ENCODE measurements around the gene HIVEP3.

Gene HIVEP3

DNA sequence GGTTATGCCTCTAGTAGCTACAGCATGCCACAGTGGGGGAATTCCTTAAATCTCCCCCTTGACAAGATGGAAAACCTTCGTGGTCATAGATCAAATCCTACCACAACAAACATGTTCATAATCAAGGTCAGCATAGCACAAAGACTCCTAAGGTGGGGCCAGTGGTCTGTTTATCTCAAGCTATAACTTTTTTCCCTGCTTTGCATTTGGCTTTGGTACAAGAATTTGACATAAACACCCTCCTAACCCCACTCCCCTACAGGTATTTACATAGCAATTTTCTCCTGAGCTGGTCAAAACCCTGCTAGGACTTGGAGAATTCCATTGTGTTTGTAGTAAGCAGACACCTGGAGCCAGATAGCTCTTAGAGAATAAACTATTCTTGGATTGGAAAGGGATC, 58.5 kb downstream of the HIVEP3 start:
- H3K4me3 ChIP-seq (ENCODE audit: low read length, poor library complexity, severe bottlenecking), result no peak overlapping the region
- no peaks in the 10 kb centered on the region for H3K36me3 ChIP-seq (ENCODE audit: insufficient read depth, low read length)
- H3K9ac ChIP-seq (ENCODE audit: low read depth, low read length, poor library complexity, severe bottlenecking), result no peak overlapping the region
- TF ChIP-seq, protein P1, sequence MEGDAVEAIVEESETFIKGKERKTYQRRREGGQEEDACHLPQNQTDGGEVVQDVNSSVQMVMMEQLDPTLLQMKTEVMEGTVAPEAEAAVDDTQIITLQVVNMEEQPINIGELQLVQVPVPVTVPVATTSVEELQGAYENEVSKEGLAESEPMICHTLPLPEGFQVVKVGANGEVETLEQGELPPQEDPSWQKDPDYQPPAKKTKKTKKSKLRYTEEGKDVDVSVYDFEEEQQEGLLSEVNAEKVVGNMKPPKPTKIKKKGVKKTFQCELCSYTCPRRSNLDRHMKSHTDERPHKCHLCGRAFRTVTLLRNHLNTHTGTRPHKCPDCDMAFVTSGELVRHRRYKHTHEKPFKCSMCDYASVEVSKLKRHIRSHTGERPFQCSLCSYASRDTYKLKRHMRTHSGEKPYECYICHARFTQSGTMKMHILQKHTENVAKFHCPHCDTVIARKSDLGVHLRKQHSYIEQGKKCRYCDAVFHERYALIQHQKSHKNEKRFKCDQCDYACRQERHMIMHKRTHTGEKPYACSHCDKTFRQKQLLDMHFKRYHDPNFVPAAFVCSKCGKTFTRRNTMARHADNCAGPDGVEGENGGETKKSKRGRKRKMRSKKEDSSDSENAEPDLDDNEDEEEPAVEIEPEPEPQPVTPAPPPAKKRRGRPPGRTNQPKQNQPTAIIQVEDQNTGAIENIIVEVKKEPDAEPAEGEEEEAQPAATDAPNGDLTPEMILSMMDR (conservative IDR thresholded peaks at IDR 0.05; ENCODE audit: low read length), result no peak
- TF ChIP-seq EZH2phosphoT487 (IDR thresholded peaks at IDR 0.05; ENCODE audit: borderline replicate concordance), result no peak
- no peak overlapping the region for H3K4me2 ChIP-seq (ENCODE audit: low read depth, low read length, poor library complexity, severe bottlenecking)
- no peaks in the 10 kb centered on the region for H3K27me3 ChIP-seq (ENCODE audit: insufficient read depth, low read length, poor library complexity, severe bottlenecking)
- no peaks in the 10 kb centered on the region for H3K79me2 ChIP-seq (ENCODE audit: insufficient read depth, low read length)
- peaks cover 15% of the 10 kb centered on the region for H3K4me1 ChIP-seq (ENCODE audit: insufficient read depth, low read length, poor library complexity, severe bottlenecking)
- no peaks in the 10 kb centered on the region for H3K9me3 ChIP-seq (ENCODE audit: insufficient read depth, low read depth, low read length)
- no peaks in the 10 kb centered on the region for H4K20me1 ChIP-seq (ENCODE audit: insufficient read depth, low read length, poor library complexity, severe bottlenecking)
- H3F3A ChIP-seq (ENCODE audit: low read depth), result no peaks in the 10 kb centered on the region
- no peaks in the 10 kb centered on the region for H3K9me2 ChIP-seq (replicated peaks; ENCODE audit: low read depth, low read length)
- H2AFZ ChIP-seq (ENCODE audit: low read length), result no peak overlapping the region

DNA sequence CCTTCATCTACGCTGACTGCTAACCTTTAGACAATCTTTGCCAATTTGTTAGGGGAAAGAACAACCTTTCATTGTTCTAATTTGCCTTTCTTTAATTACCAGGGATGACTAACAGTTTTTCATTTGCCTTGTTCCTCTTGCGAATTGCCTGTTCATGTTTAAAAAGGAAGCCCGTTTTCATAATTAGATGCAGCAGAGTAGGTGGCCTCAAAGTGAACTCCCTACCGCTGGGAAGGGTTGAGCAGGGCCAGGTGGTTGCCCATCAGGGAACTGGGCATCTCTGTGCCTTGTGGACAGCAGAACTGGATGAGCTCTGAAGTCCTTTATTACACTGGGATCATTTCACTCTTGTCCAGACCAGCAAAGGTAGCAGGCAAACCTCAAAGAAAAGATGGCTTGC, 59.0 kb downstream of the HIVEP3 start:
- H3K79me2 ChIP-seq (ENCODE audit: insufficient read depth, low read length), result no peaks in the 10 kb centered on the region
- H3K9me3 ChIP-seq (ENCODE audit: insufficient read depth, low read depth, low read length), result no peaks in the 10 kb centered on the region
- H3K4me1 ChIP-seq (ENCODE audit: insufficient read depth, low read length, poor library complexity, severe bottlenecking), result peaks cover 11% of the 10 kb centered on the region
- no peak overlapping the region for H3K4me2 ChIP-seq (ENCODE audit: low read depth, low read length, poor library complexity, severe bottlenecking)
- no peaks in the 10 kb centered on the region for H3K27me3 ChIP-seq (ENCODE audit: insufficient read depth, low read length, poor library complexity, severe bottlenecking)
- H4K20me1 ChIP-seq (ENCODE audit: insufficient read depth, low read length, poor library complexity, severe bottlenecking), result no peaks in the 10 kb centered on the region
- no peaks in the 10 kb centered on the region for H3F3A ChIP-seq (ENCODE audit: low read depth)
- no peaks in the 10 kb centered on the region for H3K9me2 ChIP-seq (replicated peaks; ENCODE audit: low read depth, low read length)
- no peak overlapping the region for H3K9ac ChIP-seq (ENCODE audit: low read depth, low read length, poor library complexity, severe bottlenecking)
- no peak overlapping the region for H2AFZ ChIP-seq (ENCODE audit: low read length)
- no peak overlapping the region for H3K4me3 ChIP-seq (ENCODE audit: low read length, poor library complexity, severe bottlenecking)
- no peak for TF ChIP-seq EZH2phosphoT487 (IDR thresholded peaks at IDR 0.05; ENCODE audit: borderline replicate concordance)
- TF ChIP-seq, protein P1 (conservative IDR thresholded peaks at IDR 0.05; ENCODE audit: low read length), result no peak
- H3K36me3 ChIP-seq (ENCODE audit: insufficient read depth, low read length), result no peaks in the 10 kb centered on the region

DNA sequence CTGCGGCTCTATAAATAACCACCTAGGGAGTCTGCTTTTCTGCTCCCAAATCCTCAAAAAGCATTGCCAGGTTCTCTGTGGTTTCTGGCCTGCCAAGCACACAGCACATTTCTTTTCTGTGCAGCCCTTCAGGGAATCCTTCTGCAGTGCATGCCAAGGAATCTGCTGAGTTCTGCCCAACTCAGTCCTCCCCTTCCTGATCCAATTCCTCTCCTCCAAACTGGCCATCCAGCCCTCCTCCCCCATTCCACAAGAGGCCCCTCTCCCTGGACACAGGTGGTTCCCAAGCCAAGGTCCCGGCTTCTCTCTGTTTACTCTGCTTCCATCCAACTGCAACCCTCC, 61.8 kb downstream of the HIVEP3 start:
- Histone ChIP-seq H3K79me2 (ENCODE audit: insufficient read depth, low read length) (no peaks in the 10 kb centered on the region), H3K9me3 (ENCODE audit: insufficient read depth, low read depth, low read length) (no peaks in the 10 kb centered on the region), H4K20me1 (ENCODE audit: insufficient read depth, low read length, poor library complexity, severe bottlenecking) (no peaks in the 10 kb centered on the region), H3K9me2 (replicated peaks; ENCODE audit: low read depth, low read length) (no peaks in the 10 kb centered on the region), H3F3A (ENCODE audit: low read depth) (no peaks in the 10 kb centered on the region), H3K4me1 (ENCODE audit: insufficient read depth, low read length, poor library complexity, severe bottlenecking) (peaks cover under 1% of the 10 kb centered on the region), H3K4me2 (ENCODE audit: low read depth, low read length, poor library complexity, severe bottlenecking) (no peak overlapping the region), H3K27me3 (ENCODE audit: insufficient read depth, low read length, poor library complexity, severe bottlenecking) (no peaks in the 10 kb centered on the region), H2AFZ (ENCODE audit: low read length) (no peak overlapping the region), H3K4me3 (ENCODE audit: low read length, poor library complexity, severe bottlenecking) (no peak overlapping the region), H3K36me3 (ENCODE audit: insufficient read depth, low read length) (no peaks in the 10 kb centered on the region), H3K9ac (ENCODE audit: low read depth, low read length, poor library complexity, severe bottlenecking) (no peak overlapping the region)
- TF ChIP-seq, protein P1 (conservative IDR thresholded peaks at IDR 0.05; ENCODE audit: low read length), result no peak
- TF ChIP-seq EZH2phosphoT487 (IDR thresholded peaks at IDR 0.05; ENCODE audit: borderline replicate concordance), result no peak

Measured in Loucy (cell line).